H54 (cell line): ENCODE results near the gene FANCC.
A peak's percentile ranks its signal among the peaks of the same experiment; 100 is the strongest.

ENCODE experiments used
- DNase-seq: peaks from one replicate; pipeline ENCODE4 v3.0.0; 2011; ENCODE audit warnings: low spot score, mixed read lengths; ENCODE audit not compliant: insufficient read length
- FAIRE-seq: peaks from 3 replicates; lab custom pipeline; 2011; peaks lifted over from hg19 to GRCh38; lab: Jason Lieb, UNC
- POLR2A ChIP-seq: IDR thresholded peaks from 2 replicates; pipeline ENCODE4 v1.6.1; 2011; ENCODE audit warnings: low read depth, mild to moderate bottlenecking, low read length

Gene FANCC, protein sequence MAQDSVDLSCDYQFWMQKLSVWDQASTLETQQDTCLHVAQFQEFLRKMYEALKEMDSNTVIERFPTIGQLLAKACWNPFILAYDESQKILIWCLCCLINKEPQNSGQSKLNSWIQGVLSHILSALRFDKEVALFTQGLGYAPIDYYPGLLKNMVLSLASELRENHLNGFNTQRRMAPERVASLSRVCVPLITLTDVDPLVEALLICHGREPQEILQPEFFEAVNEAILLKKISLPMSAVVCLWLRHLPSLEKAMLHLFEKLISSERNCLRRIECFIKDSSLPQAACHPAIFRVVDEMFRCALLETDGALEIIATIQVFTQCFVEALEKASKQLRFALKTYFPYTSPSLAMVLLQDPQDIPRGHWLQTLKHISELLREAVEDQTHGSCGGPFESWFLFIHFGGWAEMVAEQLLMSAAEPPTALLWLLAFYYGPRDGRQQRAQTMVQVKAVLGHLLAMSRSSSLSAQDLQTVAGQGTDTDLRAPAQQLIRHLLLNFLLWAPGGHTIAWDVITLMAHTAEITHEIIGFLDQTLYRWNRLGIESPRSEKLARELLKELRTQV

DNA sequence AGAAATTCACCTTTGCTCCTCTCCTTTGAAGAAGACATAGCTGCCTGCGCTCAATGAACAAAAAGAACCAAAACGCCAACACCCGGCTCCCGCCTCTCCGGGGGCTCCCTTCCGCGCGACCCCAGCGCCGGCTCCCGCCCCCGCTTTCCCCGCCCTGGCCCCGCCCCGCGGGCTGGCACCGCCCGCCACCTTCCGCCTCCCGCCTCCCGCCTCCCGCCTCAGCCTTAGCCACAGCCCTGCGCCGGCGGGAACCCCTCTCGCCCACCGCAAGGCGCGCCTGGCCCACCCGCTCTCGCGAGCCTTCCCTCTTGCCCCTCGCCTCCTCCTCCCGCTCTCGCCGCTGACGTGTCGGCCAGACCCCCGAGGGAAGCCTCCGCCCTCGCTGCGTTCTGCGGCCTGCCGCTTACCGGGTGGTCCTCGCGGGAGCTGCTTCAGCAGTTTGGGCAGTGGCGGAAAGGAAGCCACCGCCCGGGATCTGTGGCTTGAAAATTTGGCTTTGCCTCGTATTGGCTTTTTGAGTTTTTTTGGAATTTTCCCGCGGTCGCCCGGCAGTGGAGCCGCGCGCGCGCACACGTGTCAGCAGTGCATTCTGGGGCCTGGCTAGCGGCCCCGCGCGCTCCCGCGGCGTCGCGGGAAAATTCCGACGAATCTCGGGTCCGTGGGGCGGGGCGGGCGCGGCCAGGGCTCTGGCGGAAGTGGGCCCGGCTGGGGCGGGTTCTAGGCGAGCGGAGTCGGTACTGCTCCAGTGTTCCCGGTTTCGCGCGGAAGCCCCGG, at the start of gene FANCC:
Gene FANCC (minus strand): TSS at position 591 of the 774 bp plus-strand sequence. CDS start 68,418 bp downstream, outside the sequence.
- DNase-seq (peak; percentile 99), FAIRE-seq (no peak)
- TF ChIP-seq POLR2A: peak; percentile 80

DNA sequence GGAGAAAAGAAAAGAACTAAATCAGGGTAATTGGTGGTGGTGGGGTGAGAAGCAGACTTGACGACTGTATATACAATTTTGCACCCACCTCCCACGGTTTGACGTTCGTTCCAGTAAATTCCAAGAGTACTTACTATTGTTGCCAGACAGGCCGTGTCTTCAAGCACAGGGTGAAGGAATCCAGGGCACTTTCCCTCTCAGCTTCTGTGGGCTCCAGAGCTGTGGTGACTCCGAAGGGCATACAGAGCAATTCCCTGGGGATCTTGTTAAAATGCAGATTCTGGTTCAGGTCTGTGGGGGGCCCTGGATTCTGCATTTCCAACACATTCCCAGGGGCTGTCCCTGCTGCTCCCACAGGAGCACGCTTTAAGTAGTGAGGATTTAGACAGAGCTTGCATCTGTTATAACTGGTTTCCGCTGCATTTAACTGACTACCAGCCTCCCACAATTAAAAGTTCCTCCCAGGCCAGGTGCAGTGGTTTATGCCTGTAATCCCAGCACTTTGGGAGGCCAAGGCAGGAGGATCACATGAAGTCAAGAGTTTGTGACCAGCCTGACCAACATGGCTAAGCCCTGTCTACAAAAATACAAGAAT, 49.3 kb upstream of the FANCC start:
- no peak for TF ChIP-seq POLR2A
- DNase-seq (no peak), FAIRE-seq (no peak)

DNA sequence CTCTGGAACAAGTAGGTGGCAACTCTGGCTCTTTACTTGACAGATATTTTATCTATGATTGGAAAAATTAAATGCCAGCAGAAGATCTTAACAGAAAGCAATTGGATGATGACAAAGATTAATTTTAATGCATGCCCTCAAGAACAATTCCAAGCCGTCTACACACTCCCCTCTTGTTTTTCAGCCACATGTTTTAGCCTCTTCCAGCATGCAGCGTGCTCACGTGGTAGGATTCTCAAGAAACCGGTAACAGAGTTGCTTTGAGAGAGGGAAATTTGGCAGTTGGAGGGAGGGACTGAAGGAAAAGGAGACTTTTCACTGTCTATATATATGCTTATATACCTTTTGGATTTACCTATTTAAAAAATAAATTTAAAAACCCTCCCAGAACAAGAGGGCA, 48.3 kb upstream of the FANCC start:
- no peak for TF ChIP-seq POLR2A
- FAIRE-seq (no peak), DNase-seq (no peak)

DNA sequence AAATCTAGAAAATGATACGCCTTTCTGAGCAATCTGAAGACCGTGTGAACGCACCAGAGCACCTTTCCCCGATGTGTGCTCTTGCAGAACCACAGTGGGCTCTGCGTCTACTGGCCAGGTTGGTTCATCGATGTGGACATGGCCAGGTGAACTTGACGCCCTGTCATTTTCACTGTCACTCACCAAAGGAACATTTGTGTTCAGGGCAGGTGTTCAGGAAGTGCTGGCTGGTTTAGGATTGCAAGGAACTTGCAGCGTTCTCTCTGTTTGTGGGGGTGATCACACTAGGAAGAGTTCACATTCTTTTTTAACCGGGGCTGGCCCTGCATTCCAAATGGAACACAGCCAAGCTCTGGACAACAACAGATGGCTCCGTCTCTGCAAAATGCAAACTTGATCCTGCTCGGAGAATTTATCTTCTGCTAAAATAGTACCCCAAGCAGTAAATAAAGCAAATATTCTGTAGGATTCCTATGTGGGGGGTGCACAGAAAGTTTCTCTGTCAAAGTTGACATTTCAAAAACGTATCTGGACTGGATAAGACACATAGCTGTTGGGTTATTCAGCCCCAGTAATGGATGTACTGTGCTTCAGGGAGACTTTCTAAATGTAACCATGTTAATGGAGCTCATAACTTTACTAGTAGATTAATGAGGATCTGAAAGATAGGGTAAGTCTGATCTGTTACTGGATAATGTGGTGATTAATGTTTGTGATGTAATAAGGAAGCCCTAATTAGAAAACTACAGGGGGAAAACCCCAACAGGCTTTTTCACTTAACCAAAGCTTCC, 45.7 kb upstream of the FANCC start:
- no peak for DNase-seq

DNA sequence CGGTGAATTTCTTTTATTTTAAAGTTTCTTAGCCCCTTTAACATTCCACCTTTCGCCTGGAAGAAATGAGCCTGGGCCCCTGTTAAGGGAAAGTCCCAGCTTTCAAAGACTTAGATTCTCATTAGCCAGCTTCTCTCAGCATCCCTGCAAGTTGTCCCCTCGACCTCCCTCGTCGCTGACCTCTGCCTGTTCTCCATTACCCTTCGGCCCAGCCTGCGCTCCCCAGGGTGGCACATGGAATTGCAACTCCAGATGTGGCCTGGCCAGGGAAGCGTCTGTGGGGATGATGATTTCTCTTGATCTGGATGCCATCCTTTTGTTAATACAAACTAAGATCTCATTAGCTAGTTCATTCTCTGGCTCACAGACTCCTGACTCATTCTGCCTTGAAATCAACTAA, 43.4 kb upstream of the FANCC start:
- DNase-seq (no peak), FAIRE-seq (peak; percentile 11)
- no peak for TF ChIP-seq POLR2A

More for the DNA sequence above, 45.7 kb upstream of the FANCC start:
- peak; percentile 55 for FAIRE-seq
- no peak for TF ChIP-seq POLR2A

DNA sequence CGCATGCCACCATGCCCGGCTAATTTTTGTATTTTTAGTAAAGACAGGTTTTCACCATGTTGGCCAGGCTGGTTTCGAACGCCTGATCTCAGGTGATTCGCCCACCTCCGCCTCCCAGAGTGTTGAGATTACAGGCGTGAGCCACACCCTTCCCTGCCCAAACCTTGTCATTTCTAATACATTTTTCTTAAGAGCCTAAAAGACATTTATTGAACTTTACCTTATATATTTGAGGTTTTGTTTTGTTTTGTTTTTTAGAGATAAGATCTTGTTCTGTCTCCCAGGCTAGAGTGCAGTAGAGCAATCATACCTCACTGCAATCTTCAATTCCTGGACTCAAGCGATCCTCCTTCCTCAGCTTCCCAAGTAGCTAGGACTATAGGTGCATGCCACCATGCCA, 39.8 kb upstream of the FANCC start:
- FAIRE-seq (no peak), DNase-seq (no peak)
- no peak for TF ChIP-seq POLR2A

DNA sequence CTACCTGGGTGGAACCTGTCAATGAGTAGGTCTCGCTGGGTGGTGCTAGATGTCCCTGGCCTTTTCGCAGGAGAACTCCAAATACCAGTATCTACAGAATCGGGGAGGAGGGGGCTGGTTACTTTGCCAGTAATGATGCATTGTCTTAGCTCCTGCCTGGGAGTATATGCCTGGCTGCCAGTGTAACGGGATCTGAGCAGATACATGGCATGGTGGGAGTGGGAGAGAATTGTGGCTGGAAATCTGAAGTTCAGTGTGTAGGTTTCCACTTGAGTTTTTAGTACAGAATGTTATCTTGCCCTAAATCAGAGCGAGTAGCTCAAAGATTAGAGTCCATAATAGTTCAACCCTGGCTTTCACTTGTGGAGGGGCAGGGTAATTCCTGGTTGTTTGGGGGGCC, 38.0 kb upstream of the FANCC start:
- DNase-seq (no peak), FAIRE-seq (no peak)
- no peak for TF ChIP-seq POLR2A

DNA sequence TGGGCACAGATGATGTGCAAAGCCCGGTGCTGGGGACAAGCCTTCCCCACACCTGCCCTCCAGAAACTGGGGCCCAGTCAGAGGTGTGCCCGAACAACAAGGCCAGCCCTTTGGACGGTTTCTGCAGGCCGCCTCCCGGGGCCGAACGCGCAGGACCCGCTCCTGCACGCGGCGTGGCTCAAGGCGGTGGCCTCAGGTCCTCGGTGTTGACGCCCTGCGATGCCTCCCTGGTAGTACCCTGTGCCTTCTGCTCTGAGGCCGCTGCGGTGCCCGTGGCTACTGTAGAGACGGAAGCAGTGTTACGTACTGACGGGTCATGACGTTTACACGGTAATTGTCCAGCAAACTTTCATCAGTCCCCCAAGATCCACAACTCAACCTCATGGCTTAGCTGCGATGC, 33.5 kb upstream of the FANCC start:
- DNase-seq (no peak), FAIRE-seq (no peak)
- TF ChIP-seq POLR2A: no peak

DNA sequence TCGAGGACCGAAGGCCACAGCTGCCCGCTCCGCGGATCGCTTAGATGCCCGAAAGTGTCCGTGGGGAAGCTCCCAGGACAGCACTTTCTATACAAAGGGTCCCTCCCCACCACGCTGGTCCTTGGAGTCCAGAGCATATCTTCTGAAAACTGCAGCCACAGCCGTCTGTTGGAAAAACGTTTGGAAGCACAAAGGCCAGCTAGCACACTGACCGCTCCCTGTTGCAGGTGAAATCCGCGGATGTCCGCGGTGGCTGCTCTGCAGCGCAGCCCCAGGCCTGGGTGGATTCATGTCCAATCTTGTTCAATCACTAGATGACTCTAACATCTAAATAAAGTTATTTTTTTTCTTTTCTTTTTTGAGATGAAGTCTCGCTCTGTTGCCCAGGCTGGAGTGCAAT, 32.8 kb upstream of the FANCC start:
- DNase-seq (no peak), FAIRE-seq (no peak)
- TF ChIP-seq POLR2A: no peak

DNA sequence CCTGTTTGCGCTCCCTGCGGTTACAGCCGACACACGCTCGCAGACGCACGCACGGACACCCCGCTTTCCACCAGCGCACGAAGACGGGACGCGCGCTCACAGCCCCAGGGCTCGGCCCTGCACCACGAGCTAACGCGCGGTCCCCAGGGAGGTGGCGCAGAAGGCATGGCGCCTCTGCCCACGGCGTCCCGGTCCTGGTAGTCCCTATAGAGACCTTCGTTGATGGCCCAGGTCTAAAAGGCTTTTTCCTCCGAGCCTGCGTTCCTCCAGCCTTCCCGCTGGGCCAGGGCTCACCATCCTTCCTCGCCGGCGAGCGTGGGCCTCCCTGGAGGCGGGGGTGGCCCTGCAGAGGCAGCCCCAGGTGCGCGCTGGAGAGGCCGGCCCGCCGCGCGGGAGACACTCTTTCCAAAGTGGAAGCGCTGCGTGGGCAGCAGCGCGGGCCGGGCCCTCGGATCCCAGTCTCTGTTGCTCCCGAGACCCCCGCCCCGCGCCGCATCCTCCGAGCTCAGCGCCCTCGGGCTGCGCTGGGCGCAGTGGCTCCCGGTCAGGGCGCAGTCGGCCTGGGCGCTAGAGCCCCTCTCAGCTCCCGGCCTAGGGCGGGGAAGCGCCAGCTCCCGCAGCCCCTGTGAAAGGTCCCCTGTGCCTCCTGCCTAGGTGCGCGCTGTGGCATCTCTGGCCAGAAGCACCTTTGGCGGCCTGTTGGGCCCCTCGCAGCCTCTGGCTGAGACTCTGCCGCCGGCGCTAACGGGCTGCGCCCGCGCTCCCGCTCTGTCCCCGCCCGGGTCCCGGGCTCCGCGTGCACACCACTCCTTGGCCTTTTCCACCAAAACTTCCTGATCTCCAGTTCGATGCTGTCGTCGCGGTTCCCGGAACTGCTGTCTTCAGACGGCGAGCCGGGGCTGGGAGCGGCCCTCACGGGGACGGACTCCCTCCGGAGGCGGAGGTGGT, 31.9 kb upstream of the FANCC start:
- TF ChIP-seq POLR2A: no peak
- no peak for FAIRE-seq
- DNase-seq: no peak

DNA sequence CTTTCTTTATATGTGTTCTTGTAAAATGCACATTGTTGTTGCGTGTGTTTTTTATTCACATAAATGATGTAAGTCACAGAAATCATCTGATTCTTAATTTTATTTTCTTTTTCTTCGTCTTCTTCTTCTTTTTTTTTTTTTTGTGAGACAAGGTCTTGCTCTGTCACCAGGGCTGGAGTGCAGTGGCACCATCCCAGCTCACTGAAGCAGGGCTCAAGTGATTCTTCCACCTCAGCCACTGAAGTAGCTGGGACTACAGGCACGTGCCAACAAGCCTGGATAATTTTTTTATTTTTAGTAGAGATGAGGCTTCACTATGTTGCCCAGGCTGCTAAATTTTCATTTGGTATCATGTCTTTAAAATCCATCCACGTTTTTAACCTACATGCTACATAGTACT, 28.5 kb upstream of the FANCC start:
- no peak for TF ChIP-seq POLR2A
- DNase-seq (no peak), FAIRE-seq (no peak)

DNA sequence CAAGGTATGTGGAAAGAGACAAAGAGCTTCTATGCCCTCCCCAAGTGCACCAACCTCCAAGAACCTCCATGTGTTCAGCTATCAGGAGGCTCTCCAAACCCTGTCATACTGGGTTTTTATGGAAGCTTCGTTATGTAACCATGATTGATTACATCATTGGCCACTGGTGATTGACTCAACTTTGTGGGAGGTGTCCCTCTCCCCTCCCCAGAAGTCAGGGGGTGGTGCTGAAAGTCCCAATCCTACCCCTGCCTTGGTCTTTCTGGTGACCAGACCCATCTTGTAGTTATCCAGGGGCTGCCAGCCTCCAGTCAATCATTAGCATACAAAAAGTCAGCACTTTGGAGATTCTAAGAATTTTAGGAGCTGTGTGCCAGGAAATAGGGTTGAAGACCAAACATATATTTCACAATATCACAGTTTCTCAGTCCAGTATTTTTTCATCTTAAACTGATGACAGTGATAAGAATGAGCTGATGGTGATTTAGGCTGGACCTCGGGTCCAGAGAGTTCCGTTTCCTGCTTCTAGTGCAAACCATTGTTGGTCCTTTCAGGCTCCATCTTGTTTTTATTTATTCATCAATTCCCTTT, 27.3 kb upstream of the FANCC start:
- FAIRE-seq: no peak
- TF ChIP-seq POLR2A: no peak
- DNase-seq: no peak
